HG02763 (cell line): ENCODE data around the gene UBL5.

Experiments
- ATAC-seq: cut with Tn5 transposase; IDR thresholded peaks from one replicate; pipeline ENCODE4 v1.9.1; 2021; ENCODE audit warnings: mild to moderate bottlenecking, moderate library complexity; ENCODE audit not compliant: unreplicated experiment

Gene UBL5

DNA sequence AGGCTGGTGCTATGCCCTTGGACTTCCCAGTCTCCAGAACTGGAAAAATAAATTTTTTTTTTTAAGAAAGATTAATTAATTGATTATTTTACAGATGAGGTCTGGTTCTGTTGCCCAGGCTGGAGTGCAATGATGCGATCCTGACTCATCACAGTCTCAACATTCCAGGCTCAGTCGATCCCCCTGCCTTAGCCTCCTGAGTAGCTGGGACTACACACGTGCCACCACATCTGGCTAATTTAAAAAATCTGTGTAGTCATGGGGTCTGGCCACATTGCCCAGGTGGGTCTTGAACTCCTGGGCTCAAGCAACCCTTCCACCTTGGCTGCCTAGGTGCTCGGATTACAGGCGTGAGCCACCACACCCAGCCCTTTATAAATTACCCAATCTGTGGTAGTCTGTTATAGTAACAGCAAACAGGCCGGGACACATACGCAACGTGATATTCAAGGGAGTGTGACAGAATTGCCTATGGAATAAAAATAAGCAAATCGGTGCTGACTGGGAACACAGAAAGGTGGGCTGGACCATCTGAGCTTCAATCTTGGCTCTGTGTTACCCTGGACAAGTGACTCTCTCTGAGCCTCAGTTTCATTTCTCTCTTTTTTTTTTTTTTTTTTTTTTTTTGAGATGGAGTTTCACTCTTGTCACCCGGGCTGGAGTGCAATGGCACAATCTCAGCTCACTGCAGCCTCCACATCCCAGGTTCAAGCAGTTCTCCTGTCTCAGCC is 50.2 kb downstream of the UBL5 start:
- ATAC-seq: no peak

GRCh38 chr19:9878511-9879196 is 50.9 kb downstream of the UBL5 start:
- ATAC-seq: no peak
